Measurements from ENCODE around the gene MR1.
A peak's percentile ranks its signal among the peaks of the same experiment; 100 is the strongest.

Gene MR1

DNA sequence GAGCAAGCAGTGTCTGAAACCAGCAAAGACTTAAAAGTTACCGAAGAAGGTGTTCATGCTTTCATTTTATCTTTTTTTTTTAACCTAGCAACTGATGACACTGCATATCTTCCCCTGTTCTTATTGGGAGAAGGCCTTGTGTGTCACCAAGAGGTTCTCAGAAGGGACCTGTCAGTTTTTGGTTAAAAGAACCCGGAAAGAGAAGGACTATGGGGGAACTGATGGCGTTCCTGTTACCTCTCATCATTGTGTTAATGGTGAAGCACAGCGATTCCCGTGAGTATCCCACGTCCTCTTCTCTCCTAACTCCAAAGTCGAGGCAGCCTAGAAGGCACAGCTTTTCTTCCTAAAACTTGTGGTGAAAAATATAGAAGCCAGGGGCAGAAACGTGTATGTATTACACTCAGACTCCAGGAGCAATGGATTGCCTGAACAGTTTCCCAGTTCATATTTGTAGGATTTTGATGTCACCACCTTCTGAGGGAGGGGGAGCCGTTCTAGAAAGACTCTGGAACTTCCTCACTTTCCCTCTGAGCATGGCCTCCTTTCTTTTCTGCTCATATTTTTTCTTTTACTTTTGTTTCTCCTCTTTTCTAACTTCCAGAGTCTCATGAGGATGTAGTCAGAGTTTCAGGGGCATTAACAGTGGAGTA is at the start of gene MR1:
Gene MR1, plus strand, starts transcription at position 185 of the 653 bp plus-strand sequence. Its CDS starts 25 bp downstream, at position 210.
- H3K4me3 ChIP-seq (ENCODE audit: low read depth, low read length), result peak within 1 kb of the TSS; percentile 55
- TF ChIP-seq, protein P1, sequence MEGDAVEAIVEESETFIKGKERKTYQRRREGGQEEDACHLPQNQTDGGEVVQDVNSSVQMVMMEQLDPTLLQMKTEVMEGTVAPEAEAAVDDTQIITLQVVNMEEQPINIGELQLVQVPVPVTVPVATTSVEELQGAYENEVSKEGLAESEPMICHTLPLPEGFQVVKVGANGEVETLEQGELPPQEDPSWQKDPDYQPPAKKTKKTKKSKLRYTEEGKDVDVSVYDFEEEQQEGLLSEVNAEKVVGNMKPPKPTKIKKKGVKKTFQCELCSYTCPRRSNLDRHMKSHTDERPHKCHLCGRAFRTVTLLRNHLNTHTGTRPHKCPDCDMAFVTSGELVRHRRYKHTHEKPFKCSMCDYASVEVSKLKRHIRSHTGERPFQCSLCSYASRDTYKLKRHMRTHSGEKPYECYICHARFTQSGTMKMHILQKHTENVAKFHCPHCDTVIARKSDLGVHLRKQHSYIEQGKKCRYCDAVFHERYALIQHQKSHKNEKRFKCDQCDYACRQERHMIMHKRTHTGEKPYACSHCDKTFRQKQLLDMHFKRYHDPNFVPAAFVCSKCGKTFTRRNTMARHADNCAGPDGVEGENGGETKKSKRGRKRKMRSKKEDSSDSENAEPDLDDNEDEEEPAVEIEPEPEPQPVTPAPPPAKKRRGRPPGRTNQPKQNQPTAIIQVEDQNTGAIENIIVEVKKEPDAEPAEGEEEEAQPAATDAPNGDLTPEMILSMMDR (conservative IDR thresholded peaks at IDR 0.05; ENCODE audit: low read depth, low read length), result no peak
- DNase-seq (ENCODE audit: low read depth), result peak; percentile 91

DNA sequence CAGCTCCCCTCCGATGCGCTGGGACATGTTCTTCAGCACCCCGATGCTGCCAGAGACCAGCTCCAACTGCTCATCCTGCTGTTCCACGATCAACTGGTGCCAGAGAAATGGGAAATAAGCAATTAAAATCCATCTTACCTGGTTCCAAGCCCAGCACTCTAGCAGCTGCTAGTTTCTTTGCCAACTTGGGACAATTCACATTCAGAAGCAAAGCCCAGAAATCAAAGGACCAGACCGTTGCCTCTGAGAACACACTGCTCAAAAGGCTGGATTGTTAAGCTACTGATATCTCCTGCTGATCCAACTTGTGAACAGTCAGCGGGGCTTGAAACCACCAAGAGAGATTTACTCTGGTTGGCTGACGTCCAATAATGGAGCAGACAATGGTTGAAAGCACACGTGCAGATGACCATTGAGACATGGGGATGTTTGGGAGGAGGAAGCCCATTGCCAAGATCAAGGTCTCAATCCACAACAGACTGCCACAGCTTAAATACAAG is 45.5 kb upstream of the MR1 start:
- H3K4me3 ChIP-seq (ENCODE audit: low read depth, low read length), result no peak overlapping the region
- DNase-seq (ENCODE audit: low read depth), result peak; percentile 44
- TF ChIP-seq, protein P1 (conservative IDR thresholded peaks at IDR 0.05; ENCODE audit: low read depth, low read length), result no peak

DNA sequence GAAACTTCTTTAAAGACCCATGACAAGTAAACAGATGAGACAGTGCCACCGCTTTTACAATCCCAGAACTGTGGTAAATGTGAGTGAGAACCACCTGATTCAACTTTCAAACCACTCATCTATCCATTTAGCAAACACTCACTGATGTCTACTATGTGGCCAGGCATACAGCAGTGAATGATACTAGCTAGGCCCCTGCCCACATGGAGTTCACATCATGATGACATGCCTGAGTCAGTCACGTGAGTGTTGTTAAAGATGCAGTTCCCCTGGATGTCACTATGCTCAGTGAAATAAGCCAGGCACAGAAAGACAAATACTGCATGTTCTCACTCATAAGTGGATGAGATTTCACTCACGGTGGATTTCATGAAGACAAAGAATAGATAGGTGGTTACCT is 39.5 kb upstream of the MR1 start:
- H3K4me3 ChIP-seq (ENCODE audit: low read depth, low read length), result no peak overlapping the region
- TF ChIP-seq, protein P1 (conservative IDR thresholded peaks at IDR 0.05; ENCODE audit: low read depth, low read length), result no peak
- DNase-seq (ENCODE audit: low read depth), result peak; percentile 16

DNA sequence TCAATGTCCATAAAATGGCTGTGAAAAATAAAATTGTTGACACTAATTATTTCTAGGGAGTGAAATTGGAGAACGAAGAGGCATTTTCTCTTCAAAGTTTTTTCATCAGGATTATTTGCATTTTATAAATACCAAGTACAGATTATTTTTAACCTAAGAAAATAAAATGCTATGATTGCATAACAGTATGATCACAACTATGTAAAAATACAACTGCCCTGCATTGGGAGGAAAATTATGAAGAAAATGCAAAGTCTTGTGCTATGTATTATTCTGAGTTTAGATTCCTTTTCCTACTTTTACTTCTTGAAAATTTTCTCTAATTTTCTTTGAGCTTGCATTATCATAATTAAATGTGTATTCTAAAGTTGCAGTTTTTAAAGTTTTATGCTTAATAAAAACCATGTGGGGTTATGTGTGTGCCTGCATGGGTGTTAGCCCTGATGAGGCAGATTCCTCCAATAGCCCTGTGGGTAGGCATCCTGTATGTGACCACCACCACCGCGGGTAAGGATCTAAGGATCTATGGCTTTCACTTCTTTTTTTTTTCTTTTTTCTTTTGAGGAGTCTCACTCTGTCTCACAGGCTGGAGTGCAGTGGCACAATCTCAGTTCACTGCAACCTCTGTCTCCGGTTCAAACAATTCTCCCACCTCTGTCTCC is 35.8 kb upstream of the MR1 start:
- DNase-seq (ENCODE audit: low read depth), result peak; percentile 17
- H3K4me3 ChIP-seq (ENCODE audit: low read depth, low read length), result no peak overlapping the region
- TF ChIP-seq, protein P1 (conservative IDR thresholded peaks at IDR 0.05; ENCODE audit: low read depth, low read length), result no peak

DNA sequence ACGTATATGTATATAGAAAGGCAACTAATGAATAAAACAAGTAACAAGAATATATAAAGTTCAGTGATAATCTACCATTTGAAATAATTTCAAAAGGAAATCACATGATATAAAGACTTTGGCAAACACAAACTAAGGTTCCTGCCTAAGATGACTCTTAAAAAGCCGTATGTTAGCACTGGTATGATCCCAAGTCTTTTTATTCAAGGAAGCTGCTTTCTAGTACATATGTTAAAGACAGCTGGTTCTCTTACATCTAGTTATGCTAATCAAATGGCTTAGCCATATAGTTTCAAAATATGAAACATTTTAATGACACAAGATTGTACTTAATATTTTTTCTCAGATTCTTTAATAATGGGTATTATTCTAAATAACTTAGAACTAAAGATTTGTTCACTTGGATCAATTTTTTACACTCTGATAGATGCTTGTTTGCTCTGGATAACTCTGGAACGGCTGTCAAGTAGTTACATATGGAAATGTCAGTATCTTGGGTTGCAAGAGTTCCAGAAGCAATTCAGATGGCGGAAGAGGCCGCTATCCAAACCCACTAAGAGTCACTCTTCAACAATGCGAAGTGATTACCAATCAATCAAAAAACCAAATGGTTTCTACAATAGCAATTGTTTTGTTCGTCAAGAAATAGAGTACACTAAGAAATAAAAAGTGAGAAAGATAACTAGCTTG is 32.5 kb upstream of the MR1 start:
- DNase-seq (ENCODE audit: low read depth), result no peak
- TF ChIP-seq, protein P1 (conservative IDR thresholded peaks at IDR 0.05; ENCODE audit: low read depth, low read length), result no peak
- no peak overlapping the region for H3K4me3 ChIP-seq (ENCODE audit: low read depth, low read length)

DNA sequence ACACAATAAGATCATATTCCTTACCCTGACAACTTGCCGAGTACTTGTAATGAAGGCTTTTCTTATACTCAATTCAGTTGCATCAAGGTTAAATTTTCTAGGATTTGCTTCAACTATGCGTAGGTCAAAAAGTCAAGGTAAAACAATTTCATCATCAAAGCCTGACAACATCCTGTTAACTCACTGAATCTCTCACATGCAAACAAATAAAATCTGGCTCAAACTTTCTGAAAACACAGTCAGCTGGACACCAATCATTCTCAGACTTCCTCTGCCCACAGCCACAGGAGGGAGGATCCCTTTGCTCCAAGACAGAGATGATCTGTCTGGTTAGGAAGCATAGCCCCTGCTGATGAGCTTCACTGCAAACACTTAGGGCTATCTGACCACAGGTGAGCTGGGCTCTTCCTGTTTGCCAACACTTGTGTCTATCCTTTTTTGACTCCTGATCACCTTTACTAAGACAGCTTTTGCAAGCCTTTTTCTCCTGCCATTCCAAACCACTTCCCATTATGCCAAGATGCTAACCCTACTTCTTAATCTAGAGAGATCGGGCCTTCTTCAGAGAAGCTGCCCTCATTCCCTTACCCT is 31.1 kb upstream of the MR1 start:
- peak; percentile 42 for DNase-seq (ENCODE audit: low read depth)
- H3K4me3 ChIP-seq (ENCODE audit: low read depth, low read length), result no peak overlapping the region
- TF ChIP-seq, protein P1 (conservative IDR thresholded peaks at IDR 0.05; ENCODE audit: low read depth, low read length), result no peak

Measured in choroid plexus epithelial cell (primary cell).